H9 (cell line): Measurements from ENCODE around the gene OSBPL8. TPM values are rescaled to one million over a fixed set of nuclear protein-coding genes. Genes with fewer than 3 reads are reported as not detected.

Experiments used
- DNase-seq: peaks from one replicate; pipeline ENCODE4 v3.0.0-alpha.2; 2017
- H2AFZ ChIP-seq: one replicate; pipeline ENCODE4 v1.6.1; 2013; ENCODE audit warnings: mild to moderate bottlenecking, low read length, control low read depth, moderate library complexity
- H2AK5ac ChIP-seq: 2 replicates; pipeline ENCODE4 v1.6.1; 2013; ENCODE audit warnings: low read length, control low read depth, mixed read lengths; ENCODE audit not compliant: insufficient read length
- H2BK120ac ChIP-seq: one replicate; pipeline ENCODE4 v1.6.1; 2013; ENCODE audit warnings: low read depth, mild to moderate bottlenecking, low read length, control low read depth, inconsistent platforms; ENCODE audit not compliant: poor library complexity, severe bottlenecking
- H2BK12ac ChIP-seq: 2 replicates; pipeline ENCODE4 v1.6.1; 2013; ENCODE audit warnings: low read length, control low read depth, mixed read lengths, low read depth; ENCODE audit not compliant: insufficient read length
- H2BK15ac ChIP-seq: 2 replicates; pipeline ENCODE4 v1.6.1; 2013; ENCODE audit warnings: low read depth, low read length, control low read depth
- H2BK20ac ChIP-seq: one replicate; pipeline ENCODE4 v1.6.1; 2013; ENCODE audit warnings: low read depth, mild to moderate bottlenecking, low read length, control low read depth, inconsistent platforms; ENCODE audit not compliant: poor library complexity, severe bottlenecking
- H2BK5ac ChIP-seq: 2 replicates; pipeline ENCODE4 v1.6.1; 2013; ENCODE audit warnings: low read length, control low read depth, mixed read lengths; ENCODE audit not compliant: insufficient read length
- H3K14ac ChIP-seq: 2 replicates; pipeline ENCODE4 v1.6.1; 2013; ENCODE audit warnings: low read length, control low read depth; ENCODE audit not compliant: insufficient read depth
- H3K18ac ChIP-seq: 2 replicates; pipeline ENCODE4 v1.6.1; 2013; ENCODE audit warnings: low read depth, mild to moderate bottlenecking, mixed read lengths, low read length, control low read depth; ENCODE audit not compliant: insufficient read length
- H3K23ac ChIP-seq: 2 replicates; pipeline ENCODE4 v1.6.1; 2013; ENCODE audit warnings: low read length, control low read depth, mixed read lengths, low read depth; ENCODE audit not compliant: insufficient read length
- H3K23me2 ChIP-seq: 2 replicates; pipeline ENCODE4 v1.6.1; 2013; ENCODE audit warnings: low read depth, mild to moderate bottlenecking, mixed read lengths, low read length, control low read depth; ENCODE audit not compliant: insufficient read length, poor library complexity, severe bottlenecking
- H3K27ac ChIP-seq: 2 replicates; pipeline ENCODE4 v1.5.1; 2013; ENCODE audit warnings: low read length, control low read depth, mixed read lengths, low read depth; ENCODE audit not compliant: insufficient read length
- H3K27me3 ChIP-seq: 2 replicates; pipeline ENCODE4 v1.6.1; 2013; ENCODE audit warnings: low read length, control low read depth, inconsistent platforms; ENCODE audit not compliant: insufficient read depth
- H3K4ac ChIP-seq: 2 replicates; pipeline ENCODE4 v1.6.1; 2013; ENCODE audit warnings: low read depth, mild to moderate bottlenecking, control low read depth, inconsistent platforms, low read length, moderate library complexity
- H3K4me1 ChIP-seq: 2 replicates; pipeline ENCODE4 v1.6.1; 2013; ENCODE audit warnings: low read length, control low read depth, inconsistent platforms; ENCODE audit not compliant: insufficient read depth
- H3K4me2 ChIP-seq: 2 replicates; pipeline ENCODE4 v1.6.1; 2013; ENCODE audit warnings: low read length, control low read depth, mixed read lengths; ENCODE audit not compliant: insufficient read length, insufficient read depth
- H3K56ac ChIP-seq: 2 replicates; pipeline ENCODE4 v1.6.1; 2013; ENCODE audit warnings: low read depth, mild to moderate bottlenecking, mixed read lengths, low read length, control low read depth; ENCODE audit not compliant: insufficient read length
- H3K79me1 ChIP-seq: 2 replicates; pipeline ENCODE4 v1.6.1; 2013; ENCODE audit warnings: low read depth, mild to moderate bottlenecking, moderate library complexity, low read length, control low read depth, inconsistent platforms; ENCODE audit not compliant: insufficient read depth, poor library complexity, severe bottlenecking
- H3K79me2 ChIP-seq: 2 replicates; pipeline ENCODE4 v1.6.1; 2013; ENCODE audit warnings: low read length, control low read depth, inconsistent platforms; ENCODE audit not compliant: insufficient read depth
- H3K9ac ChIP-seq: 2 replicates; pipeline ENCODE4 v1.6.1; 2013; ENCODE audit warnings: low read length, control low read depth, mixed read lengths; ENCODE audit not compliant: insufficient read length; ENCODE audit errors: extremely low read depth
- H3K9me3 ChIP-seq: one replicate; pipeline ENCODE4 v1.6.1; 2013; ENCODE audit warnings: low read depth, low read length, inconsistent platforms; ENCODE audit not compliant: control insufficient read depth
- H3T11ph ChIP-seq: one replicate; pipeline ENCODE4 v1.6.1; 2013; ENCODE audit warnings: mild to moderate bottlenecking, low read length, control low read depth, inconsistent platforms
- H4K20me1 ChIP-seq: one replicate; pipeline ENCODE4 v1.6.1; 2013; ENCODE audit not compliant: control insufficient read depth, insufficient read length, insufficient read depth
- H4K5ac ChIP-seq: 2 replicates; pipeline ENCODE4 v1.6.1; 2013; ENCODE audit warnings: low read depth, mild to moderate bottlenecking, mixed read lengths, low read length, control low read depth; ENCODE audit not compliant: insufficient read length
- H4K8ac ChIP-seq: replicated peaks from 2 replicates; pipeline ENCODE4 v1.6.1; 2013; ENCODE audit warnings: low read length, control low read depth, mixed read lengths, low read depth; ENCODE audit not compliant: insufficient read length
- H4K91ac ChIP-seq: 2 replicates; pipeline ENCODE4 v1.6.1; 2013; ENCODE audit warnings: low read depth, mild to moderate bottlenecking, moderate library complexity, mixed read lengths, low read length, control low read depth; ENCODE audit not compliant: insufficient read length
- H3K27ac Mint-ChIP-seq, 3 experiments: 2 replicates in 2 of 3; 3 replicates in 1 of 3; pipeline ENCODE4 v1.8.0; 2020 to 2021; ENCODE audit warnings: mixed read lengths in 3 of 3, mild to moderate bottlenecking in 1 of 3, moderate library complexity in 1 of 3
- H3K27me3 Mint-ChIP-seq: 2 replicates; pipeline ENCODE4 v1.8.0; 2021; ENCODE audit warnings: low read depth, mild to moderate bottlenecking, moderate library complexity, mixed read lengths
- H3K36me3 Mint-ChIP-seq, 3 experiments: 2 replicates in 2 of 3; 3 replicates in 1 of 3; pipeline ENCODE4 v1.8.0; 2020 to 2021; ENCODE audit warnings: low read depth in 3 of 3, mixed read lengths in 3 of 3; ENCODE audit not compliant: insufficient read depth in 1 of 3
- H3K4me1 Mint-ChIP-seq, 2 experiments: 2 replicates each; pipeline ENCODE4 v1.8.0; 2020; ENCODE audit warnings: mixed read lengths in 2 of 2
- H3K4me3 Mint-ChIP-seq, 2 experiments: 2 replicates in 1 of 2; 3 replicates in 1 of 2; pipeline ENCODE4 v1.8.0; 2020 to 2021; ENCODE audit warnings: mild to moderate bottlenecking in 2 of 2, mixed read lengths in 2 of 2, moderate library complexity in 1 of 2
- H3K9me3 Mint-ChIP-seq, 2 experiments: 2 replicates in 1 of 2; 3 replicates in 1 of 2; pipeline ENCODE4 v1.8.0; 2020; ENCODE audit warnings: mild to moderate bottlenecking in 2 of 2, mixed read lengths in 2 of 2, moderate library complexity in 1 of 2
- WGBS: extraction: QIAGEN DNeasy Blood & Tissue Kit; methylation state at CpG from one replicate; pipeline ENCODE4 v1.1.7; 2013; ENCODE audit warnings: missing lambda C conversion rate, low lambda C conversion rate, mixed read lengths; ENCODE audit not compliant: insufficient read length; ENCODE audit errors: extremely low coverage; 5-methylcytosine and 5-hydroxymethylcytosine counted together
- total RNA-seq: library from RNA; stranded (reverse); gene quantifications from 2 replicates; pipeline ENCODE4 v1.2.1, GENCODE V29; 2021
- TF ChIP-seq, protein P1 (sequence below): fragments of 200-600 bp; sonication (generic); conservative IDR thresholded peaks from 3 replicates; pipeline ENCODE4 v1.8.0; 2021; ENCODE audit warnings: antibody characterized with exemption, mild to moderate bottlenecking

Gene OSBPL8
- total RNA-seq, 1 experiment from 2014 or later, result 61.2 TPM

DNA sequence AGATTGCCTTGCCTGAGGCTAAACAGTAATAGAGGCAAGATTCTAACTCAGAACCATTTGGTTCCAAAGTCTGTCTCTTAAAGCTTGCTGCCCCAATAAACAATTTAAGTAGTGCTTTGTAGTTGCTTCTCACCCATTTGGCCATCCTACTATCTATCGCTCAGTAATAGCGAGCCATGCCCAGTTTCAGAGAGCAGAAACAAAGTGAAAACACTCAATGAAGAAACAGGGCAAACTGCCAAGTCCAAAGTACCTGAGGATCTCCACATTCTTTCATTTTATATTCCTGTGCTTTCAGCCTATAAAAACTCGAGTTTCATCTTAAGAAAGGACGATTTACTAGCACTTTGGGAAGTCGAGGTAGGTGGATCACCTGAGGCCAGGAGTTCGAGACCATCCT is 108.0 kb downstream of the OSBPL8 start:
- H3K36me3 Mint-ChIP-seq, result peaks cover 3 to 12% (median 7%) of the 10 kb centered on the region in 3 experiments; a peak in 5 of 7 replicates
- peaks cover 0 to 3% of the 10 kb centered on the region in 2 experiments; a peak in 1 of 4 replicates for H3K4me1 Mint-ChIP-seq
- Histone ChIP-seq H3K23ac (no peak overlapping the region), H3K56ac (no peak overlapping the region), H2BK15ac (no peak overlapping the region), H3K9me3 (no peaks in the 10 kb centered on the region), H3K27ac (no peak overlapping the region), H2AFZ (no peak overlapping the region), H3K18ac (no peak overlapping the region), H2BK5ac (no peak overlapping the region), H4K91ac (no peak overlapping the region), H4K5ac (no peak overlapping the region), H4K8ac (no peak overlapping the region), H2AK5ac (no peak overlapping the region), H3K79me1 (no peaks in the 10 kb centered on the region), H2BK120ac (no peak overlapping the region), H2BK20ac (no peak overlapping the region), H3K14ac (no peak overlapping the region), H4K20me1 (no peaks in the 10 kb centered on the region), H3K4me1 (no peaks in the 10 kb centered on the region), H3K23me2 (no peaks in the 10 kb centered on the region), H3K9ac (no peak overlapping the region), H3K4ac (no peak overlapping the region), H3K27me3 (no peaks in the 10 kb centered on the region), H3K4me2 (no peak overlapping the region), H3T11ph (no peak overlapping the region), H2BK12ac (no peak overlapping the region), H3K79me2 (no peaks in the 10 kb centered on the region)
- whole genome bisulfite sequencing, result no CpG with 5 or more reads among the region's 6 CpGs
- DNase-seq, result no peak
- H3K27me3 Mint-ChIP-seq, result no peaks in the 10 kb centered on the region
- H3K4me3 Mint-ChIP-seq, result no peak overlapping the region
- TF ChIP-seq, protein P1, sequence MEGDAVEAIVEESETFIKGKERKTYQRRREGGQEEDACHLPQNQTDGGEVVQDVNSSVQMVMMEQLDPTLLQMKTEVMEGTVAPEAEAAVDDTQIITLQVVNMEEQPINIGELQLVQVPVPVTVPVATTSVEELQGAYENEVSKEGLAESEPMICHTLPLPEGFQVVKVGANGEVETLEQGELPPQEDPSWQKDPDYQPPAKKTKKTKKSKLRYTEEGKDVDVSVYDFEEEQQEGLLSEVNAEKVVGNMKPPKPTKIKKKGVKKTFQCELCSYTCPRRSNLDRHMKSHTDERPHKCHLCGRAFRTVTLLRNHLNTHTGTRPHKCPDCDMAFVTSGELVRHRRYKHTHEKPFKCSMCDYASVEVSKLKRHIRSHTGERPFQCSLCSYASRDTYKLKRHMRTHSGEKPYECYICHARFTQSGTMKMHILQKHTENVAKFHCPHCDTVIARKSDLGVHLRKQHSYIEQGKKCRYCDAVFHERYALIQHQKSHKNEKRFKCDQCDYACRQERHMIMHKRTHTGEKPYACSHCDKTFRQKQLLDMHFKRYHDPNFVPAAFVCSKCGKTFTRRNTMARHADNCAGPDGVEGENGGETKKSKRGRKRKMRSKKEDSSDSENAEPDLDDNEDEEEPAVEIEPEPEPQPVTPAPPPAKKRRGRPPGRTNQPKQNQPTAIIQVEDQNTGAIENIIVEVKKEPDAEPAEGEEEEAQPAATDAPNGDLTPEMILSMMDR, result no peak
- no peaks in the 10 kb centered on the region for H3K9me3 Mint-ChIP-seq
- no peak overlapping the region; a peak in 1 of 7 replicates for H3K27ac Mint-ChIP-seq
